PC-9 (cell line): ENCODE measurements around the gene SLC25A41.

Experiments used
- CTCF ChIP-seq: fragments of 200-600 bp; sonication (generic); conservative IDR thresholded peaks from 2 replicates; pipeline ENCODE4 v1.6.1; 2017; ENCODE audit warnings: mixed run types, antibody characterized with exemption, mild to moderate bottlenecking, moderate library complexity
- EZH2 ChIP-seq: fragments of 200-600 bp; sonication (generic); IDR thresholded peaks from 2 replicates; pipeline ENCODE4 v1.8.0; 2017; ENCODE audit warnings: antibody characterized with exemption, low read depth

DNA sequence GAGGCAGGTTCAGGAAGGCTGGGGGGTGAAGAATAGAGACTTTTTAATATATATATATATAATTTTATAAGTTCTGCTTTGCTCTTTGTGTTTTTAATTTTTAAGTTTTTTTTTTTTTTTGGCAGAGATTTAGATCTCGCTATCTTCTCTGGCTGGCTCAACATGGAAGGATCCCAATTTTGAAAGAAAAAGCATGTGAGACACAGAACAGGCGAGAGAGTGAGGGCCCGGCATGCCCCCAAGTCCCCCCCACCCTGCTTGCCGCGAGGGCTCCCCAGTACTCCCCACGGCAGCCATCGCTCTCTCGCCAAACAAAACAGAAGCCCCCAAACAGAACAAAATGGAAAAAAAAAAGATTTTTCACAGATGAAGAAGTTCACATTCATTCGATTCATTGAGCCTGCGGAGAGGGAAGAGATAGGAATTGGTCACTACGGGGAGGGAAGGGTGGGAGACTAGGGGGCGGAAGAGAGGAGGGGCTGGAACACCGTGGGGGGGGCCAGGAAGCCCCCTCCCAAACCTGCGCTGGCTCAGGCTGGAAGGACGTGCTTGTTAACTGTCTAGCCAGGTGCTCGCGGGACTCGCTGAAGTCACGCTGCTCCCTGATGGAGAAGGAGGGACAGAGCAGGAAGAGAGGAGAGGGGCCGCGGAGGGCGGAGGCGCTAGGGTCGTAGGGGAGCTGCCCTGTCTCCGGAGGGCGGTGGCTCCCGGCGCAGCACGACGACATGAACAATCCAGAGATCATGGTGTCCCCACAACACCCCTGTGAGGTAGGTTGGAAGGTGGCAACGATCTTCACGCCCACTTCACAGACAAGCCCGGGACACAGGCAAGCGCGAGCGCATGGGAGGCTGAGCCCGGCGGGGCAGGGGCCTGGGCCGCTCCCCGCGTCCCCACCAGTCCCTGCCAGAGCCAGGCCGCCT is 19.6 kb downstream of the SLC25A41 start:
- TF ChIP-seq CTCF (no peak), EZH2 (no peak)
